Tibial nerve (tissue), 3 donors: ENCODE measurements around the gene XPNPEP2.

Experiments
- CTCF ChIP-seq, 5 experiments: fragments of 200-600 bp in 3 of 5; fragments of 450-650 bp in 2 of 5; sonication (generic) in 3 of 5; IDR thresholded peaks; one replicate each; pipeline ENCODE4 v1.5.1; 2016 to 2019; ENCODE audit warnings: antibody characterized with exemption in 5 of 5, mild to moderate bottlenecking in 3 of 5, moderate library complexity in 2 of 5
- POLR2A ChIP-seq, 2 donors: fragments of 450-650 bp; IDR thresholded peaks; one replicate each; pipeline ENCODE4 v1.6.1; 2017; ENCODE audit warnings: antibody characterized with exemption in 2 of 2, mild to moderate bottlenecking in 2 of 2, moderate library complexity in 2 of 2

- TF ChIP-seq CTCF (IDR thresholded peaks at IDR 0.05) = no peak
- no peak for TF ChIP-seq POLR2A (IDR thresholded peaks at IDR 0.05)
Measured at GRCh38 chrX:129695535-129695934, 43.2 kb upstream of the XPNPEP2 start.
